Kidney glomerular epithelial cell (primary cell): ENCODE measurements around the gene MORF4L1.
"Not testable (repeated sequence)": the region's sequence is repeated elsewhere in the genome, so short reads cannot be mapped to it uniquely, and the experiment has no call there.

ENCODE experiments used
- DNase-seq: peaks from one replicate; lab custom pipeline; 2025; lab: John Stamatoyannopoulos, UW

Gene MORF4L1

GRCh38 chr15:78927077-78927790, 54.5 kb downstream of the MORF4L1 start:
- no peak for DNase-seq

DNA sequence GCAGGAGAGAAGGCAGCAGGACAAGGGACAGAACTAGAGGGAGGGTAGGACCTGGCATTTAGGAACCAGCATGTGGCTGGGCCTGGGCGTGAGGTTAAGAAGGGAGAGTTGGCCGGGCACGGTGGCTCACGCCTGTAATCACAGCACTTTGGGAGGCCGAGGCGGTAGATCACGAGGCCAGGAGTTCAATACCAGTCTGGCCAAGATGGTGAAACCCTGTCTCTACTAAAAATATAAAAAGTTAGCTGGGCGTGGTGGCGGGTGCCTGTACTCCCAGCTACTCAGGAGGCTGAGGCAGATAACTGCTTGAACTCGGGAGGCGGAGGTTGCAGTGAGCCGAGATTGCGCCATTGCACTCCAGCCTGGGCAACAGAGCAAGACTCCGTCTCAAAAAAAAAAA, 55.5 kb downstream of the MORF4L1 start:
- DNase-seq, result not testable (repeated sequence)

GRCh38 chr15:78928616-78929093, 56.0 kb downstream of the MORF4L1 start:
- no peak for DNase-seq

GRCh38 chr15:78929536-78930264, 57.0 kb downstream of the MORF4L1 start:
- DNase-seq, result no peak

- DNase-seq, result peak; percentile 61
Measured at GRCh38 chr15:78930577-78931388, 58.1 kb downstream of the MORF4L1 start.

GRCh38 chr15:78931439-78932257, 59.0 kb downstream of the MORF4L1 start:
- DNase-seq, result no peak

GRCh38 chr15:78932258-78932808, 59.6 kb downstream of the MORF4L1 start:
- DNase-seq, result no peak

DNA sequence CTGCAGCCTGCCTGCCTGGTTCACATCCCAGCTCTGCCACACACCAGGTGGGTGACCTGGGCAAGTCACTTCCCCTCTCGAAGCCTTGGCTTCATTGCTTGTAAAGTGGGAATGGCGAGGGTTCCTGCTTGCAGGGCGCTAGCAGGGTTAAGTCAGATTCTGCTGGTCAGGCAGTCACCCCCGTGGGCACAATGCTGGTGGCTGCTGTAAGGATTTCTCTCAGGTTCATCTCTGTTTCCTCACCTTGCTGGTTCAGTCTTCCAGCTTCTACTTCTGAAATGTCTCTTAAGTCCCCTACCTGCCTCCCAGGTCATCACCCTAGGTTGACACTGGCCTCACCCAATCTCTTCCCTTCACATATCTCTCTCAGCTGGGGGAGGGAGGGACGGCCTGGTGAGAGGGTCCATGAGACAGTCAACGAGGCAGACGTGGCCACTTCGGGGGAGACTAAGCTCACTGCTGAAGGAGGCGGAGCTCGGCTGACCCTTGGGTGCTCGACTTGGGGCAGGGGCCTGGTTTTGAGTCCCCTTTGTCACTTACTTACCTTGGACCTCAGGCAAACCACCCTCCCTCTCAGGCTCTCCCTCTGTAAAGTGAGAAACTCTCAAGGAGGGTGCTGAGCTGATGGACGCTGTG, 60.6 kb downstream of the MORF4L1 start:
- no peak for DNase-seq

- DNase-seq, result no peak
Measured at GRCh38 chr15:78933823-78934654, 61.3 kb downstream of the MORF4L1 start.

DNA sequence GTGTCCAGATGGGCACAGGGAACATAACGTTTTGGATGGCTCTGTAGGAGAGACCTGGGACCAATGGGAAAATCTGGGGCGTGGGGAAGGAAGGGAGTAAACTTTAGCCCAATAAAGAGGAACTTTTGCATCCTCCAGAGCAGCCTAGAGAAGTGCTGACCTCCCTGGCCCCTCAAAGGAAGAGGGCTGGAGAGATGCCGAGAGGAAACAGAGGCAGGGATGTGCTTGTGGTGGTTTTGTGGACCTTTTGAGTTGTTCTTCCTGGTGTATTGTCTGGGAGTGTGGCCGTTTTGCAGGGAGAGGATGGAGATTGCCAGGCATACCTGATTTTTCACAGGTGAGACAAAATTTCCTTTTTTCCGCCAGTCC, 61.9 kb downstream of the MORF4L1 start:
- DNase-seq, result no peak

DNA sequence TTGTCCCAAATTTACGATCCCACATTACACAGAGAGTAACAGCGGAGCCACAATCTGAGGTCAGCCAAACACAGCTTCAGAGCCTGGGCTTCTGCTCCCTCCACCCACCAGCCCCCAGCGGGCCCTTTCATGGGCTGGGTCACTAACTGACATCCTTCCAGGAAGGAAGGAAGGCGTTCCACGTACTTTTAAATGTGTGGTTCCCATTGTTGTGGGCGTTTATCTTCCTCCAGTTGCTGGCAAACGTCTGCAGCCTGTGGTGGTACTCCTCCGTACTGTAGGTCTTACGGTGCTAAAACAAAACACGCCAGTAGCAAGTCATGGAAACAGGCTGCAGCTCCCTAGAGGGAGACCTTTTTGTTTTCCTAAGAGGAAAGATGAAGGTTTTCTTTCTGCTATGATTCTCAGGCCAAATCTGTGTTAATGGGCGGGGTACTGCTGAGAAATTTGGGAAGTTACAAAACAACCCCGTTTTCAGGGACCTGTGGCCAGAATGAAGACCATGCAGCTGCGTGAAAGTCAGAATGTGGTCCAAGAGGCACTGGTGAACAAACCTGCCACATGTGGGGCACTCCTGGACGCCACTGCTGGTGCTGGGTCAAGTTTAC, 64.5 kb downstream of the MORF4L1 start:
- DNase-seq, result no peak

- no peak for DNase-seq
Measured at GRCh38 chr15:78938658-78939488, 66.2 kb downstream of the MORF4L1 start.

GRCh38 chr15:78942741-78943140, 70.1 kb downstream of the MORF4L1 start:
- DNase-seq, result no peak

DNA sequence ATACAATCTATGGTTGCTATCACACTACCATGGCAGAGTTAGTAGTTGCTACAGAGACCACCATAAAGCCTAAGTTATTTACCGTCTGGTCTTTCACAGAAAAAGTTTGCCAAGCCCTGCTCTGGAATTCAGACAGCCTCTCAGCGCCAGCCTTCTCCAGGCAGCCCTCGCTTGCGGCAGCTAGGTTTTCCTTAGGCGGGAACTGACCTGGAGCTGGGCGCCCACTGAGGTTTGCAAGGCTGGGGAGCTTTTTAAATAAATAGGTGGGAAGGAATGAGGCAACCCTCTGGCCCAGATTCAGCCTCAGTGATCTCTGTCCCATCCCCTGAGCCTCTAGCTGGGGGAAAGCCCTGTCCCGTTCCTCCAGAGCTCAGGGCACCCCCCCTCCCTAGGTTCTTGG, 71.0 kb downstream of the MORF4L1 start:
- DNase-seq, result no peak

DNA sequence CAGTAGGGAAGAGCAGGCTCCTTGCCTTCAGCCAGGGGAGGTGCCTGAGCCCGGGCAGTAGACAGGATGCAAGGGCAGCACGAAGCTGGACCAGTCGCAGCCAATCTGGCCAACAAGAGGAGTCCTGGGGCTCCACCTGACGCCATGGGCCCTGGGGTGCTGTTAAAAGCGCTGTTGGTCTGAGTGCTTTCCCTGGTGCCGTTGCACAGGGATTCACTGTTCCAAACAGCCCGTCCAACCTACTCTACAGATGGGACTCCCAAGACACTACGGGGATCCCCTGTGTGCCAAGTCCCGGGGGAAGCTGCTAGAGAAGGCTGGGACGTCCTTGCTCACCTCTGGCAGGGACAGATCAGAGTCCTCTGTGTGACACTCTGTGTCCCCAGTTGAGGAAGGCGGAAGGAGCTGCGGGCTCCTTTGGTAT, 71.5 kb downstream of the MORF4L1 start:
- DNase-seq, result no peak

DNA sequence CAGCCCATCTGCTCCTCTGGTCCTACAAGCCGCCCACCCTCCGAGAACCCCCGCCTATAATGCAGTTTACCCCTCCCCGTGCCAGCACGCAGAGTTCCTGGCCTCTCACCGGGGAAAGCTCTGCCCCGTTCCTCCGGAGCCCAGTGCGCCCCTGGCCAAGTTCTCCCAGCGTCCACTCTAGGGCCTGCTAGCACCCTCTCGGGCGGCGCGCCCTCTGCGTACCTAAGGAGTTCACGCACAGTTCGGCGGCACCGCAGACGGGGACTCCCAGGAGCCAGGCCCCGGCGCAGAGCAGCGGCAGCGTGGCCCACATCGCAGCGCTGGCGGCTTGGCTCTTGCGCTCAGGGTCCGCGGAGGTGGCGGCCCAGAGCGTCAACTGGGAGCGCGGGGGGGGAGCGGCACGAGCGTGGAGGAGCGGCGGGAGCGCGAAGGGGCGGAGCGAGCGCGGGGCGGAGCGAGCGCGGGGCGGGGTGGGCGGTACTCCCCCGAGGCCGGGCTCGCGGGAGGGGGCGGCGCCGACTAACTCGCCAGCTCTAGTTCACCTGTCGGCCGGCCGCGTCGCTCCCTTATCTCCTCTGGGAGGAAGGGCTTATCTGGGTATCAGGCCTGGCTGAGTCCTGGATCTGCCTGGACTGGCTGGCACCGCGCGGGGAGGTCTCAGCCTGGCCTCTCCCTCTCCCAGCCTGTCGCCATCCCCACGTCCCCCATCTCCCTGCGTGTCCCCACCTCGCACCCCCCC, 72.1 kb downstream of the MORF4L1 start, which contains the start of gene CTSH:
CTSH (minus strand) TSS at position 378 of the 739 bp plus-strand sequence; CDS start at position 313, 65 bp downstream.
- peak; percentile 57 for DNase-seq

DNA sequence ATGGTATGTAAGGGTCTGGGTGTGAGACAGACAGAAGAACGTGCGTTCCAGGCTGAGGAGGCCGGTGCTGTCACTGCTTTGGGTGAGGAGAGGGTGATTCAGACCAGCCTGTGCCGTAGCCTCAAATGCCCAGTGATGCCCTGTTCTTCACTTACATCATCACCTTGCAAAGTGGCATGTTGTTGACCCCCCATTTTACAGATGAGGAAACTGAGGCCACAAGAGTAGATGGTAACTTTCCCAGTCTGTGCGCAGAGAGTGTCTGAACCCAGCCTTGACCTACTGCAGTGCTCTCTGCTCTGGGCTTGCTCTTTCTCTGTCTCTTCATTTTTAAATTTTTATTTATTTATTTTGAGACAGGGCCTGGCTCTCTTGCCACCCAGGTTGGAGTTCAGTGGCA, 73.8 kb downstream of the MORF4L1 start:
- DNase-seq, result no peak

DNA sequence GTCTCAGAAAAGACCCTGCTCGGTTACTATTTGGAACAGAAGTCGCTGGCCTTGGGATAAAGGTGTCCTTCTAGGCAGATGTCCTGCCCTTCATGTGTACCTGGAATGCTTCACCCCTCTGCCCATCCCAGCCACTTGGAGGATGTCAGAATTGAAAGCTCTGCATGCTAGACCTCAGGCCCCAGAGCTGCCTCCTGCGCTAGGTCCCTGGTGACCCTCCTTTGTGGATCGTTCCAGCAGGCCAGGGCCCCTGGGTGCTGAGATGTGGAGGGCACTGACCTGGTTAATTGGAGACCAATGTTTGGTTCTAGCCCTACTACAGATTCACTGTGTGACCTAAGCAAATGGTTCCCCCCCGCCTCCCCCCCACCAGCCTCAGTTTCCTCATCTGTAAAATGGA, 74.8 kb downstream of the MORF4L1 start:
- DNase-seq, result no peak
